VCaP (cell line): Measurements from ENCODE around the gene STUM.

Experiments
- H3K27ac ChIP-seq: fragments of 450-650 bp; 2 replicates; pipeline ENCODE4 v1.5.1; 2017
- TF ChIP-seq, protein P1 (sequence below): fragments of 450-650 bp; conservative IDR thresholded peaks from 2 replicates; pipeline ENCODE4 v1.5.1; 2017; ENCODE audit warnings: mild to moderate bottlenecking, moderate library complexity

Gene STUM

GRCh38 chr1:226655251-226656163 lies 106.9 kb downstream of the STUM start:
- TF ChIP-seq, protein P1, sequence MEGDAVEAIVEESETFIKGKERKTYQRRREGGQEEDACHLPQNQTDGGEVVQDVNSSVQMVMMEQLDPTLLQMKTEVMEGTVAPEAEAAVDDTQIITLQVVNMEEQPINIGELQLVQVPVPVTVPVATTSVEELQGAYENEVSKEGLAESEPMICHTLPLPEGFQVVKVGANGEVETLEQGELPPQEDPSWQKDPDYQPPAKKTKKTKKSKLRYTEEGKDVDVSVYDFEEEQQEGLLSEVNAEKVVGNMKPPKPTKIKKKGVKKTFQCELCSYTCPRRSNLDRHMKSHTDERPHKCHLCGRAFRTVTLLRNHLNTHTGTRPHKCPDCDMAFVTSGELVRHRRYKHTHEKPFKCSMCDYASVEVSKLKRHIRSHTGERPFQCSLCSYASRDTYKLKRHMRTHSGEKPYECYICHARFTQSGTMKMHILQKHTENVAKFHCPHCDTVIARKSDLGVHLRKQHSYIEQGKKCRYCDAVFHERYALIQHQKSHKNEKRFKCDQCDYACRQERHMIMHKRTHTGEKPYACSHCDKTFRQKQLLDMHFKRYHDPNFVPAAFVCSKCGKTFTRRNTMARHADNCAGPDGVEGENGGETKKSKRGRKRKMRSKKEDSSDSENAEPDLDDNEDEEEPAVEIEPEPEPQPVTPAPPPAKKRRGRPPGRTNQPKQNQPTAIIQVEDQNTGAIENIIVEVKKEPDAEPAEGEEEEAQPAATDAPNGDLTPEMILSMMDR, result no peak
- H3K27ac ChIP-seq, result no peak overlapping the region

DNA sequence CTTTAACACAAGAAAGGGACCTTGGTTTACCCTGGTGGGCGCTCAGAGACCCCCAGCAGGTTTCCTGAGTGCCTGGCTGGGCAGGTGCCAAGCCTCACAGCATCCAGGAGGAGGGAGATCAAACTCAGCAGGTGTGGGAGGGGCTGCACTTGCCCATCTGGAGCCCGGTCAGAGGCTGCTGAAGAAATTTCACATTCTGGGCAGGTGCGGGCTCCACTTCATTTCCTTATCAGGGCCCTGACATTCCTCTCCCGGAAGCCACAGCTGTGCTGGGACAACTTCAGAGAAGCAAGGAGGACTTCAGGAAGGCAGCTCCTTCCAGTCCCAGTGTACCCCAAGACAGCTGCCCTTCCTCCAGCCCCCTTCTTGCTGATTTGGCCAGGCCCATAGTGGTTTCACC lies 107.6 kb downstream of the STUM start:
- TF ChIP-seq, protein P1, result no peak
- no peak overlapping the region for H3K27ac ChIP-seq

GRCh38 chr1:226656601-226657277 lies 108.2 kb downstream of the STUM start:
- H3K27ac ChIP-seq, result no peak overlapping the region

GRCh38 chr1:226657895-226658545 lies 109.5 kb downstream of the STUM start:
- TF ChIP-seq, protein P1, result no peak
- no peak overlapping the region for H3K27ac ChIP-seq

More at GRCh38 chr1:226656601-226657277, 108.2 kb downstream of the STUM start:
- TF ChIP-seq, protein P1, result no peak

DNA sequence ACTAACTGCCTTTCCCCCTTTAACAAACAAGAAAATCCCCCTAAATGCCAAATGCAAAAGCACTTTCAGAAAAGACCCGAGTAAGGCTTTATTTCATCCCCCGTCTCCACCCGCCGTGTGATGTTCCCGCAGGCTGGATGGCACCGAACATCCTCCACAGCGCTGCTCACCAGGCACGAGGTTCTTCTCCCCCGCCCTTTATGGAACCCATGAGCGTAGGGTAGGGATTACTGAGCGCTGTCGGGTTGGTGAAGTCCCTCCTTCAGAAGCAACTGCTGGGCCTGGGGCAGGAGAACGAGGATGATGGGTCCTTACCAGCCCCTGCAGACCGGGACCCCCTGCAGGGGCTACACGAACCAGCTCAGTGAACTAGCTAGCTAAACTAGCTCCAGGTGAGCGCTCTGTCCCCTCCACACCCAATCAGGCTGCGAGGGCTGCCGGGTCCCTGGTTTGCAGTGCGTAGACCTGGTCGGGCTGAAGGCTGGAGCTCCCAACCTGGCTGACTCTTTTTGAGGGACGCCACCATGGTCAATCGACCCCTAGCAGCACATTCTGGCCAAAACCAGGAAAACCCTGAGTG lies 110.1 kb downstream of the STUM start:
- no peak overlapping the region for H3K27ac ChIP-seq
- TF ChIP-seq, protein P1, result no peak
